GM20000 (cell line): Measurements from ENCODE around the gene GSTT4.
A peak's percentile ranks its signal among the peaks of the same experiment; 100 is the strongest.

Experiments
- DNase-seq: peaks from one replicate; pipeline ENCODE4 v3.0.0; 2012; ENCODE audit warnings: low spot score
- CTCF ChIP-seq: IDR thresholded peaks from 2 replicates; pipeline ENCODE4 v1.5.1; 2012; ENCODE audit warnings: mild to moderate bottlenecking, control low read depth; ENCODE audit errors: extremely low read depth, missing control alignments

GSTT4 gene

GRCh38 chr22:24010018-24010391 is 4.8 kb upstream of the GSTT4 start:
- no peak for TF ChIP-seq CTCF

GRCh38 chr22:24009227-24010017 is 4.2 kb upstream of the GSTT4 start:
- peak; percentile 2 for DNase-seq
- no peak for TF ChIP-seq CTCF

More at GRCh38 chr22:24010018-24010391, 4.8 kb upstream of the GSTT4 start:
- DNase-seq: peak; percentile 5

- DNase-seq: peak; percentile 3
- no peak for TF ChIP-seq CTCF
Measured at GRCh38 chr22:24008381-24009226, 3.4 kb upstream of the GSTT4 start.

GRCh38 chr22:24008022-24008283 is 2.7 kb upstream of the GSTT4 start:
- peak; percentile 6 for DNase-seq
- TF ChIP-seq CTCF: no peak

GRCh38 chr22:24007253-24008021 is 2.2 kb upstream of the GSTT4 start:
- TF ChIP-seq CTCF: no peak
- DNase-seq: peak; percentile 6

GRCh38 chr22:24006914-24007214 is 1.6 kb upstream of the GSTT4 start:
- no peak for TF ChIP-seq CTCF
- peak; percentile 5 for DNase-seq
